ENCODE measurements around the gene UBE2E1. TPM values are rescaled to one million over a fixed set of nuclear protein-coding genes. Genes with fewer than 3 reads are reported as not detected.

UBE2E1 gene
- total RNA-seq, 4 donors from 2014 or later = 51.1 to 115 (median 85.5) TPM

GRCh38 chr3:23913182-23913581 lies 107.4 kb downstream of the UBE2E1 start:
- TF ChIP-seq, protein P1, sequence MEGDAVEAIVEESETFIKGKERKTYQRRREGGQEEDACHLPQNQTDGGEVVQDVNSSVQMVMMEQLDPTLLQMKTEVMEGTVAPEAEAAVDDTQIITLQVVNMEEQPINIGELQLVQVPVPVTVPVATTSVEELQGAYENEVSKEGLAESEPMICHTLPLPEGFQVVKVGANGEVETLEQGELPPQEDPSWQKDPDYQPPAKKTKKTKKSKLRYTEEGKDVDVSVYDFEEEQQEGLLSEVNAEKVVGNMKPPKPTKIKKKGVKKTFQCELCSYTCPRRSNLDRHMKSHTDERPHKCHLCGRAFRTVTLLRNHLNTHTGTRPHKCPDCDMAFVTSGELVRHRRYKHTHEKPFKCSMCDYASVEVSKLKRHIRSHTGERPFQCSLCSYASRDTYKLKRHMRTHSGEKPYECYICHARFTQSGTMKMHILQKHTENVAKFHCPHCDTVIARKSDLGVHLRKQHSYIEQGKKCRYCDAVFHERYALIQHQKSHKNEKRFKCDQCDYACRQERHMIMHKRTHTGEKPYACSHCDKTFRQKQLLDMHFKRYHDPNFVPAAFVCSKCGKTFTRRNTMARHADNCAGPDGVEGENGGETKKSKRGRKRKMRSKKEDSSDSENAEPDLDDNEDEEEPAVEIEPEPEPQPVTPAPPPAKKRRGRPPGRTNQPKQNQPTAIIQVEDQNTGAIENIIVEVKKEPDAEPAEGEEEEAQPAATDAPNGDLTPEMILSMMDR (IDR thresholded peaks at IDR 0.05; ENCODE audit: low read depth) = no peak

DNA sequence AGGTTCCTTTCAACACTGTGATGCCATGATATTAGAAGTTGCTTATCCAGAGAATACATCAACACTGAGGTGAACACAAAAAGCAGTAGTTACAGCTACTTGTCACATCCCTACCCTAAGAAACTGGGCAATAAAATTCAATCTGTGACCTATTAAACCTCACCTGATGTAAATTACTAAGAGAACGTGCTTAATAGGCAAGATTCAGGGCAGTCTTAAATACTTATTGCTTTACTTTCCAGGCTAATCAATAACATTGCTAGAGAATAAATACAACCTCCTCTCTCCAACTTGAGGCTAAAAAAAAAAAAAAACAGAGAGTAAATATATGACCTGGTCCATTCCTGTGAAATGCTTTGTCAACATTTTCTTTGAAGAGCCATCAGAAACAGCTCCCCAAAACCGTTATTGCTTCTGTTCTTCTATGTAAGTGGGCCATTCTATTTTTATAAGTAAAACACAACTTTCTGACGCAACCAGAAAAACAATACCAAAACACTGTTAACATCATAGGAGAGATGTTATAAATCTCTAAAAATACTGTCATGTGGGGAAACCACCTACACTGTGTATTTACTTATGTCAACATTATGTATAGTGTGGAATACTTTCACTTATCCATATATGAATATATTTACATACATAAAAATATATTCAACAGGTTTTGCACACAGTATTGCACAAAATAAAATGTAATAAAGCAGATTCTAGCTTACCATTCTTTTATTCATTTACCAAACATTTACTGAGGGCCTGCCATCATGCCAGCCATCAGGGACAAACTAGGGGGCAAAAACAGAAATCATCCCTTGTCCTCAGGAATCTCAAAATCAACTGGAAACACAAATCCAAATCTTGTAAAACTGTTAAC lies 108.4 kb downstream of the UBE2E1 start:
- TF ChIP-seq, protein P1 (IDR thresholded peaks at IDR 0.05; ENCODE audit: low read depth) = no peak

DNA sequence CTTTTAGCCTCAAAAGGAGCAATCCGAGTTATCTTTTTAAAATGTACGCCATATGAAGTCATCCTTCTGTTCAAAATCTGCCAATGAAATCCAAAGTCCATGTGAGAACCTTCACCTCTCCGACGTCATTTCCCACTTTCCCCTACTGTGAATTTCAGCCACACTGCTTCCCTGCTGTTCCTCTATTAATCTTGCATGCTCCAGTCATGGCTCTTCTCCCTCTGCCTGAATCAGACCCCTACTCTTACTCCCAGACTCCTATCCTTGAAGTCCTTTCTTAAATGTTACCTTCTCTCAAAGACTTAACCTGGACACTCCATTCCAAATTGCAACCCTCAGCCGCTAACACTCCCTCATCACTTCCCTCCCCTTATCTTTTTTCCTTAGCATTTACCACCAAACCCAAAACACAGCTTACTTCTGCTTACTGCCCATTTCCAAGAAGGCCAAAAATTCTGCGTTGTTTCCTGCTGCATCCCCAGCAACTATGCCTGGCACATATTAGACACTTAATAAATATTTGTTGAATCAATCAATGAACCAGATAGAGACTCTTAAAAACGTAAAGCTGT lies 109.9 kb downstream of the UBE2E1 start:
- TF ChIP-seq, protein P1 (IDR thresholded peaks at IDR 0.05; ENCODE audit: low read depth) = no peak

GRCh38 chr3:23916152-23916885 lies 110.6 kb downstream of the UBE2E1 start:
- TF ChIP-seq, protein P1 (IDR thresholded peaks at IDR 0.05; ENCODE audit: low read depth) = no peak

- TF ChIP-seq, protein P1 (IDR thresholded peaks at IDR 0.05; ENCODE audit: low read depth) = no peak
Observed at GRCh38 chr3:23916886-23917678, 111.3 kb downstream of the UBE2E1 start, which contains the start of the genes NKIRAS1 and RPL15. Gene NKIRAS1, minus strand, starts transcription at chr3:23916990. Its CDS starts 6,086 bp downstream, at chr3:23910904. Gene RPL15, plus strand, starts transcription at chr3:23917132. Its CDS starts 728 bp downstream, at chr3:23917860.

GRCh38 chr3:23919628-23920027 lies 113.9 kb downstream of the UBE2E1 start:
- TF ChIP-seq, protein P1 (IDR thresholded peaks at IDR 0.05; ENCODE audit: low read depth) = no peak

All from subcutaneous adipose tissue (tissue), 4 donors.